Liver (tissue), 9 donors: ENCODE data around the gene GPX4. TPM values are rescaled to one million over a fixed set of nuclear protein-coding genes. Genes with fewer than 3 reads are reported as not detected.
A peak's percentile ranks its signal among the peaks of the same experiment; 100 is the strongest.

Experiments used
- DNase-seq: peaks from one replicate; pipeline ENCODE4 v3.0.0-alpha.2; 2017; ENCODE audit warnings: low spot score
- H3K27ac ChIP-seq, 2 donors: one replicate each; pipeline ENCODE4 v1.7.0; 2013; ENCODE audit warnings: inconsistent platforms in 2 of 2, low read length in 2 of 2, control low read depth in 1 of 2, low read depth in 1 of 2, mild to moderate bottlenecking in 1 of 2
- H3K27me3 ChIP-seq, 4 donors: one replicate each; pipeline versions ENCODE4 v1.6.1 to v1.7.0; 2013; ENCODE audit warnings: low read length in 3 of 4, inconsistent platforms in 1 of 4, mild to moderate bottlenecking in 1 of 4, moderate library complexity in 1 of 4; ENCODE audit not compliant: control insufficient read depth in 4 of 4, insufficient read depth in 4 of 4
- H3K36me3 ChIP-seq, 4 donors: one replicate each; pipeline versions ENCODE4 v1.6.1 to v1.7.0; 2013; ENCODE audit warnings: low read length in 3 of 4, mild to moderate bottlenecking in 3 of 4, low read depth in 1 of 4, moderate library complexity in 1 of 4; ENCODE audit not compliant: control insufficient read depth in 4 of 4, insufficient read depth in 3 of 4
- H3K4me1 ChIP-seq, 4 donors: one replicate each; pipeline versions ENCODE4 v1.6.1 to v1.7.0; 2013; ENCODE audit warnings: low read length in 3 of 4, mild to moderate bottlenecking in 3 of 4, moderate library complexity in 1 of 4; ENCODE audit not compliant: control insufficient read depth in 4 of 4, insufficient read depth in 4 of 4
- H3K4me3 ChIP-seq, 3 donors: one replicate each; pipeline versions ENCODE4 v1.6.1 to v1.7.0; 2013; ENCODE audit warnings: low read length in 3 of 3, control low read depth in 1 of 3, low read depth in 1 of 3, mild to moderate bottlenecking in 1 of 3
- H3K9ac ChIP-seq, 2 donors: one replicate each; pipeline ENCODE4 v1.7.0; 2013; ENCODE audit warnings: low read length in 2 of 2, mild to moderate bottlenecking in 2 of 2, moderate library complexity in 2 of 2, control low read depth in 1 of 2, low read depth in 1 of 2
- H3K9me3 ChIP-seq, 4 donors: one replicate each; pipeline versions ENCODE4 v1.6.1 to v1.7.0; 2013; ENCODE audit warnings: low read length in 3 of 4; ENCODE audit not compliant: control insufficient read depth in 4 of 4
- ATF3 ChIP-seq: IDR thresholded peaks from 2 replicates; pipeline ENCODE4 v1.6.1; 2016; ENCODE audit warnings: antibody characterized with exemption
- EGR1 ChIP-seq, 2 donors: IDR thresholded peaks; 2 replicates each; pipeline ENCODE4 v1.6.1; 2016 to 2018; ENCODE audit warnings: antibody characterized with exemption in 2 of 2, low read depth in 2 of 2
- GABPA ChIP-seq, 2 donors: IDR thresholded peaks in 1 of 2; conservative IDR thresholded peaks in 1 of 2; 2 replicates each; pipeline ENCODE4 v1.6.1; 2016; ENCODE audit warnings: antibody characterized with exemption in 2 of 2, mild to moderate bottlenecking in 1 of 2, moderate library complexity in 1 of 2
- MAX ChIP-seq: IDR thresholded peaks from 2 replicates; pipeline ENCODE4 v1.6.1; 2016; ENCODE audit warnings: antibody characterized with exemption
- NR2F2 ChIP-seq: IDR thresholded peaks from 2 replicates; pipeline ENCODE4 v1.6.1; 2016; ENCODE audit warnings: antibody characterized with exemption
- RAD21 ChIP-seq, 2 donors: IDR thresholded peaks; 2 replicates each; pipeline ENCODE4 v1.6.1; 2016; ENCODE audit warnings: antibody characterized with exemption in 2 of 2, mild to moderate bottlenecking in 2 of 2
- REST ChIP-seq: IDR thresholded peaks from 2 replicates; pipeline ENCODE4 v1.6.1; 2016; ENCODE audit warnings: antibody characterized with exemption, mild to moderate bottlenecking
- SP1 ChIP-seq: IDR thresholded peaks from 2 replicates; pipeline ENCODE4 v1.6.1; 2018; ENCODE audit warnings: antibody characterized with exemption, mild to moderate bottlenecking
- TAF1 ChIP-seq: conservative IDR thresholded peaks from 2 replicates; pipeline ENCODE4 v1.6.1; 2016; ENCODE audit warnings: antibody characterized with exemption, mild to moderate bottlenecking
- YY1 ChIP-seq: IDR thresholded peaks from 2 replicates; pipeline ENCODE4 v1.6.1; 2016; ENCODE audit warnings: antibody characterized with exemption, mild to moderate bottlenecking
- WGBS: extraction: QIAGEN DNeasy Blood & Tissue Kit; methylation state at CpG from one replicate; pipeline ENCODE4 v1.1.7; 2013; 5-methylcytosine and 5-hydroxymethylcytosine counted together
- polyA plus RNA-seq, 2 donors: library from polyadenylated mRNA; stranded (reverse) in 1 of 2; unstranded in 1 of 2; fragments of 200-250 nt in 1 of 2; fragments of >200 nt in 1 of 2; fragmentation: Nextera tagmentation in 1 of 2; extraction: Ambion mirVana in 1 of 2; gene quantifications; one replicate each; pipeline versions ENCODE4 v1.2.1 to v1.2.3, GENCODE V29; 2013 to 2015
- total RNA-seq, 2 donors: library from RNA; depleted of rRNA; stranded (reverse); fragments of >200 nt; gene quantifications; one replicate each; pipeline ENCODE4 v1.2.3, GENCODE V29; 2014
- TF ChIP-seq, protein P1 (sequence below): IDR thresholded peaks from 2 replicates; pipeline ENCODE4 v1.6.1; 2016; ENCODE audit warnings: antibody characterized with exemption
- donor health status: healthy.
- donor health status: healthy.
- donor health status: healthy.
- donor health status: healthy.
- donor health status: healthy.

Gene GPX4
- total and polyA plus RNA-seq, 4 donors, result 122 to 558 (median 298) TPM

- Histone ChIP-seq H3K27me3 (no peaks in the 10 kb centered on the region), H3K4me1 (peaks cover 0 to 4% (median 0%) of the 10 kb centered on the region in 4 donors), H3K9ac (no peak overlapping the region), H3K27ac (peak overlapping the region; percentile 83 to 91), H3K36me3 (peaks cover 4 to 7% (median 5%) of the 10 kb centered on the region in 4 donors), H3K4me3 (no peak overlapping the region), H3K9me3 (no peaks in the 10 kb centered on the region)
- TF ChIP-seq, protein P1, sequence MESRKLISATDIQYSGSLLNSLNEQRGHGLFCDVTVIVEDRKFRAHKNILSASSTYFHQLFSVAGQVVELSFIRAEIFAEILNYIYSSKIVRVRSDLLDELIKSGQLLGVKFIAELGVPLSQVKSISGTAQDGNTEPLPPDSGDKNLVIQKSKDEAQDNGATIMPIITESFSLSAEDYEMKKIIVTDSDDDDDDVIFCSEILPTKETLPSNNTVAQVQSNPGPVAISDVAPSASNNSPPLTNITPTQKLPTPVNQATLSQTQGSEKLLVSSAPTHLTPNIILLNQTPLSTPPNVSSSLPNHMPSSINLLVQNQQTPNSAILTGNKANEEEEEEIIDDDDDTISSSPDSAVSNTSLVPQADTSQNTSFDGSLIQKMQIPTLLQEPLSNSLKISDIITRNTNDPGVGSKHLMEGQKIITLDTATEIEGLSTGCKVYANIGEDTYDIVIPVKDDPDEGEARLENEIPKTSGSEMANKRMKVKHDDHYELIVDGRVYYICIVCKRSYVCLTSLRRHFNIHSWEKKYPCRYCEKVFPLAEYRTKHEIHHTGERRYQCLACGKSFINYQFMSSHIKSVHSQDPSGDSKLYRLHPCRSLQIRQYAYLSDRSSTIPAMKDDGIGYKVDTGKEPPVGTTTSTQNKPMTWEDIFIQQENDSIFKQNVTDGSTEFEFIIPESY, result no peak
- TF ChIP-seq EGR1 (IDR thresholded peaks at IDR 0.05; ENCODE audit: low read depth in 2 of 2) (no peak), MAX (no peak), SP1 (no peak), REST (no peak), NR2F2 (peak; percentile 53), ATF3 (no peak), TAF1 (no peak)
- DNase-seq, result no peak
- 93% methylated on average over 11 of the region's 11 CpGs for WGBS
Measured at GRCh38 chr19:1134431-1134830, 30.6 kb downstream of the GPX4 start.

DNA sequence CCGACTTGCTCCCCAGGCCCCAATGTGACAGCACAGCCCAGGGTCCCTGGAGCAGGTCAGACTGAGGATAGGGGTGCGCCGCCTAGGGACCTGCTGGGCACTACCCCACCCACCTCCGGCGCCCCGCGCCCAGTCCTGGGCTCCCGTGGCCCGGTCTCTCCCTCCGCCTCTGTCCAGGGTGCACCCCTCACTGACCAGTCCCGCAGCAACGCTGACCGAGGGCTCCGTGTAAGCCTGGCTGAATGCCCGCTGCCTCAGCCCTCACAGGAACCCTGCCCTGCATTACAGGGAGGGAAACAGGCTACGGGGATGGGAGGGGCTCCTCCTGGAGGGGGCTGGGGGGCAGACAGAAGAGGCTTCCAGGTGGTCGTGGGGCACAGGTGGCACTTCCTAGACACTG is 31.7 kb downstream of the GPX4 start:
- no peak overlapping the region for H3K9ac ChIP-seq

GRCh38 chr19:1136201-1136600 is 32.4 kb downstream of the GPX4 start:
- DNase-seq, result no peak
- TF ChIP-seq RAD21 (IDR thresholded peaks at IDR 0.05) (no peak), ATF3 (no peak), SP1 (no peak), GABPA (IDR thresholded peaks at IDR 0.05 in 1 of 2, conservative IDR thresholded peaks at IDR 0.05 in 1 of 2) (no peak), REST (no peak)
- Histone ChIP-seq H3K4me1 (peaks cover 0 to 3% (median 0%) of the 10 kb centered on the region in 4 donors), H3K9me3 (no peaks in the 10 kb centered on the region), H3K36me3 (peaks cover 4 to 9% (median 7%) of the 10 kb centered on the region in 4 donors), H3K4me3 (no peak overlapping the region), H3K9ac (no peak overlapping the region), H3K27me3 (no peaks in the 10 kb centered on the region), H3K27ac (no peak overlapping the region)
- WGBS, result 76% methylated on average over 12 of the region's 12 CpGs

More for the DNA sequence above, 31.7 kb downstream of the GPX4 start:
- Histone ChIP-seq H3K27ac (no peak overlapping the region), H3K4me3 (no peak overlapping the region), H3K9me3 (no peaks in the 10 kb centered on the region), H3K27me3 (no peaks in the 10 kb centered on the region), H3K36me3 (peaks cover 4 to 6% (median 6%) of the 10 kb centered on the region in 4 donors), H3K4me1 (peaks cover 0 to 4% (median 0%) of the 10 kb centered on the region in 4 donors)
- WGBS, result 89% methylated on average over 17 of the region's 17 CpGs
- DNase-seq, result no peak
- no peak for TF ChIP-seq YY1
